Measurements from ENCODE around the gene SYK. TPM values are rescaled to one million over a fixed set of nuclear protein-coding genes. Genes with fewer than 3 reads are reported as not detected.

The SYK gene
- total RNA-seq, 1 donor from 2014 or later, result 0.18 TPM

GRCh38 chr9:90868555-90868954 is 66.9 kb downstream of the SYK start:
- intact Hi-C loops (cut with micrococcal nuclease), result no loop called here
- no peaks in the 10 kb centered on the region for H3K9me3 Mint-ChIP-seq
- DNase-seq (ENCODE audit: low spot score), result no peak
- peaks cover 17% of the 10 kb centered on the region for H3K27me3 Mint-ChIP-seq (ENCODE audit: insufficient read depth)
- peaks cover 12% of the 10 kb centered on the region for H3K4me1 Mint-ChIP-seq (ENCODE audit: low read depth)
- H3K36me3 Mint-ChIP-seq (ENCODE audit: low read depth), result no peaks in the 10 kb centered on the region
- no peak overlapping the region for H3K27ac Mint-ChIP-seq
- no peak overlapping the region for H3K4me3 Mint-ChIP-seq

GRCh38 chr9:90869361-90869760 is 67.7 kb downstream of the SYK start:
- no peak for DNase-seq (ENCODE audit: low spot score)
- Mint-ChIP-seq H3K36me3 (ENCODE audit: low read depth) (no peaks in the 10 kb centered on the region), H3K4me3 (no peak overlapping the region), H3K9me3 (no peaks in the 10 kb centered on the region), H3K4me1 (ENCODE audit: low read depth) (peaks cover 12% of the 10 kb centered on the region), H3K27ac (no peak overlapping the region), H3K27me3 (ENCODE audit: insufficient read depth) (peaks cover 14% of the 10 kb centered on the region)
- intact Hi-C loops (cut with micrococcal nuclease), result no loop called here

- Mint-ChIP-seq H3K27ac (no peak overlapping the region), H3K4me1 (ENCODE audit: low read depth) (no peaks in the 10 kb centered on the region), H3K9me3 (no peaks in the 10 kb centered on the region), H3K36me3 (ENCODE audit: low read depth) (no peaks in the 10 kb centered on the region), H3K27me3 (ENCODE audit: insufficient read depth) (peaks cover 14% of the 10 kb centered on the region), H3K4me3 (no peak overlapping the region)
- intact Hi-C loops (cut with micrococcal nuclease), result loop anchor here (1.0 to 5.0 kb wide), 3 partner anchors 116 to 1293 kb away; no protein-coding TSS in a partner anchor
- DNase-seq (ENCODE audit: low spot score), result no peak
These were observed 69.2 kb downstream of the SYK start for GRCh38 chr9:90870621-90871326.

GRCh38 chr9:90871327-90871935 is 69.8 kb downstream of the SYK start:
- H3K36me3 Mint-ChIP-seq (ENCODE audit: low read depth), result no peaks in the 10 kb centered on the region
- no peak for DNase-seq (ENCODE audit: low spot score)
- intact Hi-C loops (cut with micrococcal nuclease), result loop anchor here (2.0 to 5.0 kb wide), 2 partner anchors 117 to 1294 kb away; no protein-coding TSS in a partner anchor
- H3K27me3 Mint-ChIP-seq (ENCODE audit: insufficient read depth), result peaks cover 14% of the 10 kb centered on the region
- no peaks in the 10 kb centered on the region for H3K4me1 Mint-ChIP-seq (ENCODE audit: low read depth)
- H3K9me3 Mint-ChIP-seq, result no peaks in the 10 kb centered on the region
- H3K27ac Mint-ChIP-seq, result no peak overlapping the region
- H3K4me3 Mint-ChIP-seq, result no peak overlapping the region

- Mint-ChIP-seq H3K9me3 (no peaks in the 10 kb centered on the region), H3K4me3 (no peak overlapping the region), H3K27me3 (ENCODE audit: insufficient read depth) (peaks cover 14% of the 10 kb centered on the region), H3K36me3 (ENCODE audit: low read depth) (no peaks in the 10 kb centered on the region), H3K27ac (no peak overlapping the region), H3K4me1 (ENCODE audit: low read depth) (no peaks in the 10 kb centered on the region)
- no peak for DNase-seq (ENCODE audit: low spot score)
- intact Hi-C loops (cut with micrococcal nuclease), result loop anchor here (5.0 kb wide), 1 partner anchor 1296 kb away; no protein-coding TSS in a partner anchor
These were observed 71.2 kb downstream of the SYK start for GRCh38 chr9:90872835-90873294.

GRCh38 chr9:90873422-90873821 is 71.8 kb downstream of the SYK start:
- no peak overlapping the region for H3K27ac Mint-ChIP-seq
- no peak for DNase-seq (ENCODE audit: low spot score)

GRCh38 chr9:90874194-90874593 is 72.6 kb downstream of the SYK start:
- H3K27ac Mint-ChIP-seq, result no peak overlapping the region
- H3K4me1 Mint-ChIP-seq (ENCODE audit: low read depth), result no peaks in the 10 kb centered on the region
- H3K9me3 Mint-ChIP-seq, result no peaks in the 10 kb centered on the region
- no peak overlapping the region for H3K4me3 Mint-ChIP-seq
- no peak for DNase-seq (ENCODE audit: low spot score)
- H3K36me3 Mint-ChIP-seq (ENCODE audit: low read depth), result no peaks in the 10 kb centered on the region
- intact Hi-C loops (cut with micrococcal nuclease), result loop anchor here (2.0 to 5.0 kb wide), 2 partner anchors 1275 to 1297 kb away; no protein-coding TSS in a partner anchor
- H3K27me3 Mint-ChIP-seq (ENCODE audit: insufficient read depth), result peaks cover 16% of the 10 kb centered on the region

More at GRCh38 chr9:90873422-90873821, 71.8 kb downstream of the SYK start:
- intact Hi-C loops (cut with micrococcal nuclease), result loop anchor here (5.0 kb wide), 1 partner anchor 1296 kb away; no protein-coding TSS in a partner anchor
- Mint-ChIP-seq H3K4me3 (no peak overlapping the region), H3K27me3 (ENCODE audit: insufficient read depth) (peaks cover 20% of the 10 kb centered on the region), H3K36me3 (ENCODE audit: low read depth) (no peaks in the 10 kb centered on the region), H3K4me1 (ENCODE audit: low read depth) (no peaks in the 10 kb centered on the region), H3K9me3 (no peaks in the 10 kb centered on the region)

GRCh38 chr9:90878562-90878961 is 76.9 kb downstream of the SYK start:
- H3K27me3 Mint-ChIP-seq (ENCODE audit: insufficient read depth), result peaks cover 8% of the 10 kb centered on the region
- H3K36me3 Mint-ChIP-seq (ENCODE audit: low read depth), result no peaks in the 10 kb centered on the region
- no peak for DNase-seq (ENCODE audit: low spot score)
- no peaks in the 10 kb centered on the region for H3K4me1 Mint-ChIP-seq (ENCODE audit: low read depth)
- H3K27ac Mint-ChIP-seq, result no peak overlapping the region
- intact Hi-C loops (cut with micrococcal nuclease), result no loop called here
- H3K9me3 Mint-ChIP-seq, result no peaks in the 10 kb centered on the region
- H3K4me3 Mint-ChIP-seq, result no peak overlapping the region

GRCh38 chr9:90880066-90880465 is 78.4 kb downstream of the SYK start:
- Mint-ChIP-seq H3K9me3 (peaks cover 5% of the 10 kb centered on the region), H3K36me3 (ENCODE audit: low read depth) (no peaks in the 10 kb centered on the region), H3K4me1 (ENCODE audit: low read depth) (no peaks in the 10 kb centered on the region), H3K27ac (no peak overlapping the region), H3K4me3 (no peak overlapping the region), H3K27me3 (ENCODE audit: insufficient read depth) (peaks cover 8% of the 10 kb centered on the region)
- DNase-seq (ENCODE audit: low spot score), result no peak
- intact Hi-C loops (cut with micrococcal nuclease), result no loop called here

GRCh38 chr9:90880669-90881068 is 79.0 kb downstream of the SYK start:
- no peaks in the 10 kb centered on the region for H3K4me1 Mint-ChIP-seq (ENCODE audit: low read depth)
- peaks cover 10% of the 10 kb centered on the region for H3K27me3 Mint-ChIP-seq (ENCODE audit: insufficient read depth)
- peaks cover 11% of the 10 kb centered on the region for H3K9me3 Mint-ChIP-seq
- intact Hi-C loops (cut with micrococcal nuclease), result no loop called here
- DNase-seq (ENCODE audit: low spot score), result no peak
- H3K4me3 Mint-ChIP-seq, result no peak overlapping the region
- H3K36me3 Mint-ChIP-seq (ENCODE audit: low read depth), result no peaks in the 10 kb centered on the region
- H3K27ac Mint-ChIP-seq, result no peak overlapping the region

GRCh38 chr9:90881648-90882047 is 80.0 kb downstream of the SYK start:
- no peak overlapping the region for H3K27ac Mint-ChIP-seq
- H3K36me3 Mint-ChIP-seq (ENCODE audit: low read depth), result no peaks in the 10 kb centered on the region
- H3K9me3 Mint-ChIP-seq, result peaks cover 12% of the 10 kb centered on the region
- DNase-seq (ENCODE audit: low spot score), result no peak
- H3K4me3 Mint-ChIP-seq, result no peak overlapping the region
- intact Hi-C loops (cut with micrococcal nuclease), result no loop called here
- no peaks in the 10 kb centered on the region for H3K4me1 Mint-ChIP-seq (ENCODE audit: low read depth)
- H3K27me3 Mint-ChIP-seq (ENCODE audit: insufficient read depth), result peaks cover 16% of the 10 kb centered on the region

GRCh38 chr9:90882991-90883600 is 81.5 kb downstream of the SYK start:
- peaks cover 12% of the 10 kb centered on the region for H3K9me3 Mint-ChIP-seq
- no peaks in the 10 kb centered on the region for H3K4me1 Mint-ChIP-seq (ENCODE audit: low read depth)
- no peak overlapping the region for H3K4me3 Mint-ChIP-seq
- H3K27me3 Mint-ChIP-seq (ENCODE audit: insufficient read depth), result peaks cover 13% of the 10 kb centered on the region
- no peak overlapping the region for H3K27ac Mint-ChIP-seq
- H3K36me3 Mint-ChIP-seq (ENCODE audit: low read depth), result no peaks in the 10 kb centered on the region
- intact Hi-C loops (cut with micrococcal nuclease), result no loop called here
- no peak for DNase-seq (ENCODE audit: low spot score)

- intact Hi-C loops (cut with micrococcal nuclease), result no loop called here
- no peak for DNase-seq (ENCODE audit: low spot score)
- Mint-ChIP-seq H3K4me1 (ENCODE audit: low read depth) (no peaks in the 10 kb centered on the region), H3K27ac (no peak overlapping the region), H3K36me3 (ENCODE audit: low read depth) (no peaks in the 10 kb centered on the region), H3K27me3 (ENCODE audit: insufficient read depth) (peaks cover 10% of the 10 kb centered on the region), H3K9me3 (peaks cover 12% of the 10 kb centered on the region), H3K4me3 (no peak overlapping the region)
These were observed 82.0 kb downstream of the SYK start for GRCh38 chr9:90883661-90884060.

Data from activated T-helper 1 cell treated with anti-CD3 and anti-CD28 coated beads, Interleukin-12 subunit alpha, Interleukin-12 subunit beta, Interleukin-2, Interleukin-4 antibody, amounts not matched to agents 30 ng/mL and 10 ng/mL and 1 ng/mL, durations not matched to agents 14 hours and 24 hours and 36 hours (primary cell).